ENCODE measurements around the gene ARHGEF19. TPM values are rescaled to one million over a fixed set of nuclear protein-coding genes. Genes with fewer than 3 reads are reported as not detected.
A peak's percentile ranks its signal among the peaks of the same experiment; 100 is the strongest.

The ARHGEF19 gene
- total and polyA plus RNA-seq, 2 of the 13 experiments (the other 11 are each of a cell fraction or from before 2014, with no cell fraction given), result 1.7 to 1.8 TPM

DNA sequence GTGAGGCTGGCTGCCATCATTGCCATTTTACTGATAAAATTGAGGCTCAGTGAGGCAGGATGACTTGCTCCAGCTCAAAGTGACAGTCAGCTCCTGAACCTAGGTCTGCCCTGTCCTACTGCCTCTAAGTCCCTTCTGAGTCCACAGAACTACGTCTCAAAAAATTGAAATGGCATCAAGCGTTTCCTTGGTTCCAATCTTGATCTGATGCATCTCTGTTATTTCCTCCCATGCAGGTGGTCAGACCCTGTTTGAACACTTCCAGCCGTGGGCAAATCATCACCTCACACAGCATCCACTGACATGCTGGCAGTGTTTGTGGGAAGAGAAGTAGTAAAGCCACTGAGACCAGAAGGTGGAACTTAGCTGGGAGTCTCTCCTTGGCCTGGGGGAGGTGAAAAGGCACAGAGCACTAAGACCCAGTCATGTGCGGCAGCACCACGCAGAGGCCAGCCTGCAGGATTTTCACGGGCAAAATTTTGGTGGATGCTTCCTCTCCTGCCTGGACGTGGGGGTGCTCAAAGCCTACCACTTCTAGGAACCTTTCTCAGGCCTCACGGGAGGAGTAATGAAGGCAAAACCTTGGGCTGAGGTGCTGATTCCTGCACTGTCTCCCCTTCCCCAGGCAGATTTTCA is 32.3 kb upstream of the ARHGEF19 start (continued):
- TF ChIP-seq PRDM10 (CRISPR knock-in tag; IDR thresholded peaks at IDR 0.05; ENCODE audit: low read depth), result no peak
- TF ChIP-seq ZNF883 (CRISPR knock-in tag; IDR thresholded peaks at IDR 0.05; ENCODE audit: not compliant biosample characterization), result peak; percentile 38
- TF ChIP-seq KAT7 (CRISPR knock-in tag; IDR thresholded peaks at IDR 0.05; ENCODE audit: borderline replicate concordance), result no peak
- TF ChIP-seq ZNF296 (CRISPR knock-in tag; conservative IDR thresholded peaks at IDR 0.05), result no peak
- no peak for TF ChIP-seq ZNF782 (CRISPR knock-in tag; IDR thresholded peaks at IDR 0.05; ENCODE audit: borderline replicate concordance)

- Histone ChIP-seq H3K4me1 (ENCODE audit: insufficient read depth, low read length) (peaks cover 30% of the 10 kb centered on the region), H3K36me3 (replicated peaks in 1 of 2; ENCODE audit: control insufficient read depth in 1 of 2, insufficient read depth in 2 of 2, low read length in 2 of 2) (peaks cover 2 to 9% of the 10 kb centered on the region in 2 experiments; a peak in 1 of 5 replicates), H4K20me1 (ENCODE audit: insufficient read depth, low read length) (no peaks in the 10 kb centered on the region), H3K9ac (ENCODE audit: insufficient read depth, low read depth, low read length) (no peak overlapping the region), H3K79me2 (ENCODE audit: insufficient read depth, low read length) (no peaks in the 10 kb centered on the region), H3K27me3 (ENCODE audit: control insufficient read depth in 1 of 2, insufficient read depth in 2 of 2, low read length in 2 of 2) (no peaks in the 10 kb centered on the region), H3K4me2 (ENCODE audit: low read depth, low read length) (peak overlapping the region; percentile 13; the same call in 1 of the 2 replicates), H3K4me3 (replicated peaks in 1 of 3; ENCODE audit: insufficient read depth in 1 of 3, low read depth in 2 of 3, low read length in 3 of 3) (no peak overlapping the region), H2AFZ (ENCODE audit: low read length) (no peak overlapping the region), H3K9me3 (ENCODE audit: low read length) (no peaks in the 10 kb centered on the region), H3K27ac (ENCODE audit: extremely low read length, insufficient read depth, low read length) (no peak overlapping the region)
- FAIRE-seq (peak; percentile 82), ATAC-seq (peak; percentile 64), DNase-seq (ENCODE audit: low spot score) (peak; percentile 68)
- in situ Hi-C loops (cut with HindIII; ENCODE audit: extremely low pct_ligation_motif_present, low pct_unique_long_range_greater_than_20kb), result loop anchor here (5.0 kb wide), 2 partner anchors 37 to 167 kb away; no protein-coding TSS in a partner anchor
- CTCF ChIA-PET (ENCODE audit: low intra/inter-chr PET ratio, low total read pairs), result interaction anchor here (0.8 to 1.6 kb wide), 6 partner anchors 24 to 171 kb away, joined by 3 to 14 read pairs (median 7); partner anchors contain the start of gene FAM131C
- intact Hi-C loops (cut with micrococcal nuclease; ENCODE audit: unreplicated experiment), result loop anchor here (1.0 to 2.0 kb wide), 2 partner anchors 39 to 165 kb away; no protein-coding TSS in a partner anchor
- 22% methylated on average over 8 of the region's 8 CpGs for WGBS (ENCODE audit: low lambda C conversion rate)
- POLR2A ChIA-PET, result interaction anchor here (0.8 kb wide), 1 partner anchor 165 kb away, joined by 3 read pairs; no protein-coding TSS in a partner anchor
- BruUV-seq (replicated peaks), result no TSS peak
- TF ChIP-seq SP140L (CRISPR knock-in tag; IDR thresholded peaks at IDR 0.05; ENCODE audit: borderline replicate concordance), result no peak
- 0 out of 2 replicates have a peak, but pooled peaks have one; percentile 16 for TF ChIP-seq ZNF574 (CRISPR knock-in tag; IDR thresholded peaks at IDR 0.05)
- no peak for TF ChIP-seq MXI1 (IDR thresholded peaks at IDR 0.05; ENCODE audit: borderline replicate concordance, low read depth, low read length)
- no peak for TF ChIP-seq POLR2AphosphoS2 (IDR thresholded peaks at IDR 0.05; ENCODE audit: low read depth, low read length)
- no peak for TF ChIP-seq EEA1 (CRISPR knock-in tag; IDR thresholded peaks at IDR 0.05; ENCODE audit: borderline replicate concordance)
- TF ChIP-seq ZNF598 (CRISPR knock-in tag; IDR thresholded peaks at IDR 0.05; ENCODE audit: borderline replicate concordance), result 0 out of 2 replicates have a peak, but pooled peaks have one; percentile 17
These were observed 31.6 kb upstream of the ARHGEF19 start for GRCh38 chr1:16243936-16244649.

Measured in HepG2 (cell line).